Adrenal gland (tissue), 12 donors: Measurements from ENCODE around the gene DNAJC11. TPM values are rescaled to one million over a fixed set of nuclear protein-coding genes. Genes with fewer than 3 reads are reported as not detected.
"Not testable (repeated sequence)": the region's sequence is repeated elsewhere in the genome, so short reads cannot be mapped to it uniquely, and the experiment has no call there.

Experiments
- DNase-seq, 7 donors: peaks; one replicate each; pipeline ENCODE4 v3.0.0-alpha.2; 2019 to 2020
- H3K27ac ChIP-seq, 5 donors: fragments of 200-600 bp; sonication (generic) in 4 of 5; 1 replicate in 3 of 5; 2 replicates in 2 of 5; pipeline versions ENCODE4 v1.5.1 to v1.8.0; 2016 to 2020; ENCODE audit warnings: mild to moderate bottlenecking in 1 of 5
- H3K27me3 ChIP-seq: fragments of 200-600 bp; 2 replicates; pipeline ENCODE4 v1.8.0; 2021
- H3K36me3 ChIP-seq, 2 donors: fragments of 200-600 bp; replicated peaks in 1 of 2; 1 replicate in 1 of 2; 2 replicates in 1 of 2; pipeline versions ENCODE4 v1.5.1 to v1.8.0; 2018 to 2022
- H3K4me1 ChIP-seq, 2 donors: fragments of 200-600 bp; replicated peaks in 1 of 2; 1 replicate in 1 of 2; 2 replicates in 1 of 2; pipeline versions ENCODE4 v1.5.1 to v1.8.0; 2018 to 2021
- H3K4me3 ChIP-seq, 4 donors: fragments of 200-600 bp; sonication (generic) in 3 of 4; one replicate each; pipeline ENCODE4 v1.5.1; 2016 to 2018
- H3K9me3 ChIP-seq, 3 donors: fragments of 200-600 bp; sonication (generic) in 1 of 3; replicated peaks in 1 of 3; 1 replicate in 2 of 3; 2 replicates in 1 of 3; pipeline versions ENCODE4 v1.5.1 to v1.8.0; 2016 to 2021
- POLR2A ChIP-seq, 2 donors: fragments of 450-650 bp; IDR thresholded peaks; one replicate each; pipeline ENCODE4 v1.6.1; 2017; ENCODE audit warnings: antibody characterized with exemption in 2 of 2, mild to moderate bottlenecking in 2 of 2, moderate library complexity in 1 of 2
- WGBS, 4 donors: extraction: QIAGEN DNeasy Blood & Tissue Kit in 2 of 4; methylation state at CpG; one replicate each; pipeline versions ENCODE4 v1.1.5 to v1.1.7; 2013 to 2017; 5-methylcytosine and 5-hydroxymethylcytosine counted together
- intact Hi-C, 2 donors: fragments of 100-400 bp; cut with DNase I; formaldehyde crosslinking; loops; one replicate each; pipeline versions ENCODE4 v1.14.1 to v1.15.0; 2022 to 2023
- polyA plus RNA-seq, 3 donors: library from polyadenylated mRNA; stranded (reverse); fragments of 200-250 nt in 2 of 3; fragments of 350-450 nt in 1 of 3; fragmentation: Illumina TruSeq in 1 of 3; extraction: RNeasy Lipid Tissue Mini Kit (QIAGEN cat#74804) in 1 of 3; gene quantifications; one replicate each; pipeline ENCODE4 v1.2.3, GENCODE V29; 2013 to 2014
- total RNA-seq, 9 donors: library from RNA; depleted of rRNA in 4 of 9; stranded (reverse); fragments of >200 nt in 4 of 9; fragments of 120-200 nt in 1 of 9; fragmentation: NEBNext Ultra II Directional in 1 of 9; extraction: Animal tissue kit (Norgen Biotek cat#: 25700) in 1 of 9; gene quantifications; one replicate each; pipeline versions ENCODE4 v1.1.0 to v1.2.4, GENCODE V29; 2013 to 2023
- TF ChIP-seq, protein P1 (sequence below), 6 experiments: fragments of 450-650 bp in 4 of 6; fragments of 200-600 bp in 2 of 6; sonication (generic) in 1 of 6; IDR thresholded peaks; 1 replicate in 5 of 6; 2 replicates in 1 of 6; pipeline versions ENCODE4 v1.5.1 to v1.8.0; 2016 to 2021; ENCODE audit warnings: antibody characterized with exemption in 6 of 6, mild to moderate bottlenecking in 2 of 6, moderate library complexity in 1 of 6
- donor health status: healthy with polysubstance abuse.
- donor health status: Bipolar disorder and iron deficiency.
- donor health status: DM: yes; HTN: yes; CAD: no.
- donor health status: DM: no; HTN: no; CAD: no.
- donor health status: DM: no; HTN: no; CAD: no.
- donor health status: DM: yes; HTN: yes; CAD: no.

The DNAJC11 gene
- total and polyA plus RNA-seq, 12 donors: 29.2 to 125 (median 61.9) TPM

DNA sequence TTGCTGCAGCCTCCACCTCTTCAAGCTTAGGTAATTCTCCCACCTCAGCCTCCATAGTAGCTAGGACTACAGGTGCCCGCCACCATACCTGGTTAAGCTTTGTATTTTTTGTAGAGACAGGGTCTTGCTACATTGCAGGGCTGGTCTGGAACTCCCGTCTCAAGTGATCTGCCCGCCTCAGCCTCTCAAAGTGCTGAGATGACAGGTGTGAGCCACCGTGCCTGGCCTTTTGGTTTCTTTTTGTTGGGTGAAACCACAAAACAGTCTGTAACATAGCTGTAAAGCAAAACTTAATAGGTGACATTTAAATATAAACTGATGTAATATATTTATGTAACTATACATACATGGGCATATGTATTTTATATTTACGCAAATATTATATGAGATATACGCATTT, 3.1 kb upstream of the DNAJC11 start:
- Histone ChIP-seq H3K4me1 (peaks cover 6 to 16% of the 10 kb centered on the region in 2 donors), H3K27me3 (no peaks in the 10 kb centered on the region), H3K27ac (no peak overlapping the region), H3K36me3 (no peaks in the 10 kb centered on the region), H3K4me3 (no peak overlapping the region), H3K9me3 (no peaks in the 10 kb centered on the region)
- DNase-seq: no peak
- 85 to 92% (median 87%) methylated on average over 6 of the region's 6 CpGs for WGBS, 4 donors
- TF ChIP-seq, protein P1, sequence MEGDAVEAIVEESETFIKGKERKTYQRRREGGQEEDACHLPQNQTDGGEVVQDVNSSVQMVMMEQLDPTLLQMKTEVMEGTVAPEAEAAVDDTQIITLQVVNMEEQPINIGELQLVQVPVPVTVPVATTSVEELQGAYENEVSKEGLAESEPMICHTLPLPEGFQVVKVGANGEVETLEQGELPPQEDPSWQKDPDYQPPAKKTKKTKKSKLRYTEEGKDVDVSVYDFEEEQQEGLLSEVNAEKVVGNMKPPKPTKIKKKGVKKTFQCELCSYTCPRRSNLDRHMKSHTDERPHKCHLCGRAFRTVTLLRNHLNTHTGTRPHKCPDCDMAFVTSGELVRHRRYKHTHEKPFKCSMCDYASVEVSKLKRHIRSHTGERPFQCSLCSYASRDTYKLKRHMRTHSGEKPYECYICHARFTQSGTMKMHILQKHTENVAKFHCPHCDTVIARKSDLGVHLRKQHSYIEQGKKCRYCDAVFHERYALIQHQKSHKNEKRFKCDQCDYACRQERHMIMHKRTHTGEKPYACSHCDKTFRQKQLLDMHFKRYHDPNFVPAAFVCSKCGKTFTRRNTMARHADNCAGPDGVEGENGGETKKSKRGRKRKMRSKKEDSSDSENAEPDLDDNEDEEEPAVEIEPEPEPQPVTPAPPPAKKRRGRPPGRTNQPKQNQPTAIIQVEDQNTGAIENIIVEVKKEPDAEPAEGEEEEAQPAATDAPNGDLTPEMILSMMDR (IDR thresholded peaks at IDR 0.05): no peak
- no peak for TF ChIP-seq POLR2A (IDR thresholded peaks at IDR 0.05)
- intact Hi-C loops: no loop called here

DNA sequence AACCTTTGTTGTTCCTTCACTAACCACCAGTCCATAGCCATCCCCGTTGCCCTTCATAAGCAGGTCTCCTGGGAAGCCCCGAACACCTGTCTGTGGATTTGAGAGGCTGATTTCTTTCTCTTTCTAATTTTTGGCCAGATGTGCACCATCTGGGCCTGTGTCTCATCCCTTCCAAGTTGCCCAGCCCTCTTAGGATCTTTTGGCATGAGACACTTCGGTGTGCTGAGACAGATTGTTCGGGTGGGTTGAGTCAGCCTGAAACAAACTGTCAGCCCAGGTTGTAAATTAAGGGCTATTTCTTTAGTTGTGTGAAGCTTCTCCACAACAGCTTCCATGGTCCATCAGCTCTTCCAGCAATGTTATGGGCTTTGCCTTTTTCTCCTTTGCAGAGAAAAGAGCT, 1.4 kb upstream of the DNAJC11 start:
- Histone ChIP-seq H3K36me3 (no peaks in the 10 kb centered on the region), H3K27me3 (no peaks in the 10 kb centered on the region), H3K9me3 (no peaks in the 10 kb centered on the region), H3K4me1 (peaks cover 6 to 19% of the 10 kb centered on the region in 2 donors), H3K4me3 (no peak overlapping the region), H3K27ac (no peak overlapping the region)
- no peak for DNase-seq
- no peak for TF ChIP-seq POLR2A (IDR thresholded peaks at IDR 0.05)
- TF ChIP-seq, protein P1 (IDR thresholded peaks at IDR 0.05): no peak
- WGBS, 4 donors: 74 to 91% (median 79%) methylated on average over 4 of the region's 4 CpGs
- intact Hi-C loops: no loop called here

DNA sequence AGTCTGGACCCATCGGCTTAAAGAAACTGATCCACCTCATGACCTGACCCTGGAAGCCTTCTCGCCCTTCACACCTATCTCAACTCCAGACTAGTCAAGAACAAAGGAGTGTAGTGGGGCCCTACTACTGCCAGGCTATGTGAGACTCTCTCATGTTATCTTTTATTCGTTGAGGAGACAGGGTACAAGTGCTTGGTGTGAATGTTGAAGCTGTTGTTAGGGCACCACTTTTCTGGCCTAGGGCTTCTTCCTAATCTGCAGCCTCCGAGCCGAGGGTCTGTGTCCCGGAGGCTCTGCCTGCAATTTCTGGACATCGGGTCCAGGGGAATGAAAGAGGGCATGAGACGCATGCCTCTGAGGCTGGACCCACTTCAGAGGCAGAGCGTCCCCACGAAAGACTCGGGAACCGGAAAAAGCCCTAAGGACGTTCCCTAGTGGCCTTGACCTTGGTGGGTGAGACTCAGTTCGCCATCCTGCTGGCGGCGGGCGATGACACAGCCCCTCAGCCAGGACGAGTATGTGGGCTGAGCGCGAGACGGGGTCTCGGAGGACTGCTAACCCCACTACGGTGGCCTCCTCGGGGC, 671 bp downstream of the DNAJC11 start:
- H3K4me3 ChIP-seq: peak overlapping the region; percentile 82 to 99 (median 90)
- TF ChIP-seq POLR2A (IDR thresholded peaks at IDR 0.05): no peak
- TF ChIP-seq, protein P1 (IDR thresholded peaks at IDR 0.05): no peak
- H3K27ac ChIP-seq: peak overlapping the region; percentile 58 to 96 (median 96)
- no peaks in the 10 kb centered on the region for H3K36me3 ChIP-seq
- 2 to 5% (median 3%) methylated on average over 12 to 24 of the region's 24 CpGs for WGBS, 4 donors
- intact Hi-C loops: no loop called here
- peaks cover 6 to 19% of the 10 kb centered on the region in 2 donors for H3K4me1 ChIP-seq
- no peaks in the 10 kb centered on the region for H3K9me3 ChIP-seq
- no peaks in the 10 kb centered on the region for H3K27me3 ChIP-seq
- DNase-seq: peak in 4 of 7 donors; percentile 28 to 34 (median 30)

DNA sequence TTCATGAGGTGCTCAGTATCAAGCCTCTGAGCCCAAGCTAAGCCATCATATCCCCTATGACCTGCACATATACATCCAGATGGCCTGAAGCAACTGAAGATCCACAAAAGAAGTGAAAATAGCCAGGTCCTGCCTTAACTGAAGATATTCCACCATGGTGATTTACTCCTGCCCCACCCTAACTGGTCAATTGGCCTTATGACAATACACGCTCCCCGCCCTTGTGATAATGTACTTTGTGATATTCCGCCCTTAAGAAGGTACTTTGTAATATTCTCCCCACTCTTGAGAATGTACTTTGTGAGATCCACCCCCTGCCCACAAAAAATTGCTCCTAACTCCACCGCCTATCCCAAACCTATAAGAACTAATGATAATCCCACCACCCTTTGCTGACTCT, 1.7 kb downstream of the DNAJC11 start:
- H3K36me3 ChIP-seq, H3K27me3 ChIP-seq, DNase-seq, H3K4me3 ChIP-seq, H3K9me3 ChIP-seq, H3K27ac ChIP-seq, intact Hi-C loops: not testable (repeated sequence)
- 92 to 97% (median 95%) methylated on average over 4 of the region's 4 CpGs for WGBS, 4 donors
- peaks cover 6 to 19% of the 10 kb centered on the region in 2 donors for H3K4me1 ChIP-seq

DNA sequence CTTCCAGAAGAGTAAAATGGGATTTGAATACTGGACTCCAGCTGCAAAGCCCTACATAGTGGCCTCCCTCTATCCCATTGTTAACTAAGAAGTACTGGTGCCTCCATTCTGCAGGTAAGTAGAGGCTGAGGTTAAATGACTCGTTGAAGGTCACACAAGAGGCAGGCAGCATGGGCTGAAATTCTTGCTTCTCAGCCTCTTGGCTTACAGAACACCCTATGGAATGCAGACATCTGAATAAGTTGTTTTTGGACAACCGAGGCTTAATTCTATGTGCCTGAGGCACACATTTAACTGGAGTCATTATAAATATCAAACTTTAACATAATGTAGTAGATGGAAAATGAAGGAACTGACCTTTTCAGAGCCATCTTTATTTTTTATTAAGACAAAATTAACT, 5.7 kb downstream of the DNAJC11 start:
- intact Hi-C loops: no loop called here
- Histone ChIP-seq H3K36me3 (no peaks in the 10 kb centered on the region), H3K4me1 (peaks cover 13 to 25% of the 10 kb centered on the region in 2 donors), H3K27me3 (no peaks in the 10 kb centered on the region), H3K9me3 (no peaks in the 10 kb centered on the region), H3K27ac (no peak overlapping the region), H3K4me3 (no peak overlapping the region)
- WGBS, 4 donors: 56 to 76% (median 66%) methylated on average over 2 of the region's 2 CpGs
- TF ChIP-seq POLR2A (IDR thresholded peaks at IDR 0.05): no peak
- TF ChIP-seq, protein P1 (IDR thresholded peaks at IDR 0.05): no peak
- peak in 1 of 7 donors; percentile 15 for DNase-seq
